Progenitor cell of endocrine pancreas (in vitro differentiated cells): ENCODE results near the gene GTPBP3. TPM values are rescaled to one million over a fixed set of nuclear protein-coding genes. Genes with fewer than 3 reads are reported as not detected.

ENCODE experiments used
- DNase-seq: peaks from one replicate; pipeline ENCODE4 v3.0.0; 2021; ENCODE audit warnings: low spot score; ENCODE audit not compliant: unreplicated experiment
- H3K27ac Mint-ChIP-seq: 2 replicates; pipeline ENCODE4 v1.8.0; 2021; ENCODE audit warnings: mild to moderate bottlenecking, moderate library complexity, mixed read lengths
- H3K27me3 Mint-ChIP-seq: 2 replicates; pipeline ENCODE4 v1.8.0; 2021; ENCODE audit warnings: mixed read lengths
- H3K36me3 Mint-ChIP-seq: 2 replicates; pipeline ENCODE4 v1.8.0; 2022; ENCODE audit warnings: mixed read lengths; ENCODE audit not compliant: insufficient read depth
- H3K4me1 Mint-ChIP-seq: 2 replicates; pipeline ENCODE4 v1.8.0; 2021; ENCODE audit warnings: low read depth, mixed read lengths
- H3K4me3 Mint-ChIP-seq: 2 replicates; pipeline ENCODE4 v1.8.0; 2021; ENCODE audit warnings: low read depth, mild to moderate bottlenecking, moderate library complexity, mixed read lengths
- H3K9me3 Mint-ChIP-seq: 2 replicates; pipeline ENCODE4 v1.8.0; 2021; ENCODE audit warnings: low read depth, mixed read lengths
- long read RNA-seq: library from polyadenylated mRNA; unstranded; transcript quantifications from one replicate; pipeline ENCODE4 v2.0.0, GENCODE V29; 2020
- total RNA-seq: library from RNA; stranded (reverse); gene quantifications from 2 replicates; pipeline ENCODE4 v1.2.1, GENCODE V29; 2021
- TF ChIP-seq, protein P1 (sequence below): fragments of 200-600 bp; sonication (generic); IDR thresholded peaks from one replicate; pipeline ENCODE4 v1.5.0; 2021; ENCODE audit warnings: antibody characterized with exemption, mild to moderate bottlenecking; ENCODE audit not compliant: unreplicated experiment

GTPBP3 gene, protein sequence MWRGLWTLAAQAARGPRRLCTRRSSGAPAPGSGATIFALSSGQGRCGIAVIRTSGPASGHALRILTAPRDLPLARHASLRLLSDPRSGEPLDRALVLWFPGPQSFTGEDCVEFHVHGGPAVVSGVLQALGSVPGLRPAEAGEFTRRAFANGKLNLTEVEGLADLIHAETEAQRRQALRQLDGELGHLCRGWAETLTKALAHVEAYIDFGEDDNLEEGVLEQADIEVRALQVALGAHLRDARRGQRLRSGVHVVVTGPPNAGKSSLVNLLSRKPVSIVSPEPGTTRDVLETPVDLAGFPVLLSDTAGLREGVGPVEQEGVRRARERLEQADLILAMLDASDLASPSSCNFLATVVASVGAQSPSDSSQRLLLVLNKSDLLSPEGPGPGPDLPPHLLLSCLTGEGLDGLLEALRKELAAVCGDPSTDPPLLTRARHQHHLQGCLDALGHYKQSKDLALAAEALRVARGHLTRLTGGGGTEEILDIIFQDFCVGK
- 44.5 and 46.9 TPM in 2 replicates for total RNA-seq
- long read RNA-seq, partial matches to known transcripts, result 0 of 7 reads
- long read RNA-seq, other reads (novel, unspliced or antisense), result 1 of 7 reads

GRCh38 chr19:17336872-17337674 lies at the start of gene GTPBP3:
Gene GTPBP3 (plus strand): TSS chr19:17337553. CDS start chr19:17337612, 59 bp downstream.
- peaks cover 9% of the 10 kb centered on the region for H3K4me1 Mint-ChIP-seq
- TF ChIP-seq, protein P1, sequence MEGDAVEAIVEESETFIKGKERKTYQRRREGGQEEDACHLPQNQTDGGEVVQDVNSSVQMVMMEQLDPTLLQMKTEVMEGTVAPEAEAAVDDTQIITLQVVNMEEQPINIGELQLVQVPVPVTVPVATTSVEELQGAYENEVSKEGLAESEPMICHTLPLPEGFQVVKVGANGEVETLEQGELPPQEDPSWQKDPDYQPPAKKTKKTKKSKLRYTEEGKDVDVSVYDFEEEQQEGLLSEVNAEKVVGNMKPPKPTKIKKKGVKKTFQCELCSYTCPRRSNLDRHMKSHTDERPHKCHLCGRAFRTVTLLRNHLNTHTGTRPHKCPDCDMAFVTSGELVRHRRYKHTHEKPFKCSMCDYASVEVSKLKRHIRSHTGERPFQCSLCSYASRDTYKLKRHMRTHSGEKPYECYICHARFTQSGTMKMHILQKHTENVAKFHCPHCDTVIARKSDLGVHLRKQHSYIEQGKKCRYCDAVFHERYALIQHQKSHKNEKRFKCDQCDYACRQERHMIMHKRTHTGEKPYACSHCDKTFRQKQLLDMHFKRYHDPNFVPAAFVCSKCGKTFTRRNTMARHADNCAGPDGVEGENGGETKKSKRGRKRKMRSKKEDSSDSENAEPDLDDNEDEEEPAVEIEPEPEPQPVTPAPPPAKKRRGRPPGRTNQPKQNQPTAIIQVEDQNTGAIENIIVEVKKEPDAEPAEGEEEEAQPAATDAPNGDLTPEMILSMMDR, result no peak
- H3K9me3 Mint-ChIP-seq, result no peaks in the 10 kb centered on the region
- peak within 1 kb of the TSS; percentile 99 for H3K27ac Mint-ChIP-seq
- H3K27me3 Mint-ChIP-seq, result no peaks in the 10 kb centered on the region
- peaks cover 9% of the 10 kb centered on the region for H3K36me3 Mint-ChIP-seq
- peak; percentile 89 for DNase-seq
- H3K4me3 Mint-ChIP-seq, result peak within 1 kb of the TSS; percentile 96

DNA sequence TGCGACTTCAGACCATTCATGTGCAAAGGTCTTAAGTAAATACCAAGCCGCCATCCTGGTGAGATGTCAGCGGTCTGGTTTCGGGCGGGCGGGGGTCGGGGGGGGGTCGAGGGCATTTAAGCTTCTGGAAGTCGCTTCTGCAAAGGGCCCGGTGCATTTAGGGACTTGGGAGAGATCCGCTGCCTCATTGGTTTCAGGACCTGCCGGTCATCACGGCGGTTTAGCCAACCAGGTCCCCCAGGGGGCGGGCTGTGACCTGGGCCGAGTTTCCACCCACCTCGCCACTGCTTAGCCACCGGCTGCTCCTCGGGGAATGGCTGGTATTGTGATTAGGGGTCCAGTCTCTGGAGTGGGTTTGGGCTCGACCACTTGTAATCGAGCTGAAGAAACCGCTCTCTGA lies 47.9 kb upstream of the GTPBP3 start:
- Mint-ChIP-seq H3K9me3 (no peaks in the 10 kb centered on the region), H3K36me3 (peaks cover under 1% of the 10 kb centered on the region), H3K27ac (no peak overlapping the region), H3K4me3 (no peak overlapping the region), H3K4me1 (no peaks in the 10 kb centered on the region), H3K27me3 (no peaks in the 10 kb centered on the region)
- TF ChIP-seq, protein P1, result no peak
- DNase-seq, result peak; percentile 63

DNA sequence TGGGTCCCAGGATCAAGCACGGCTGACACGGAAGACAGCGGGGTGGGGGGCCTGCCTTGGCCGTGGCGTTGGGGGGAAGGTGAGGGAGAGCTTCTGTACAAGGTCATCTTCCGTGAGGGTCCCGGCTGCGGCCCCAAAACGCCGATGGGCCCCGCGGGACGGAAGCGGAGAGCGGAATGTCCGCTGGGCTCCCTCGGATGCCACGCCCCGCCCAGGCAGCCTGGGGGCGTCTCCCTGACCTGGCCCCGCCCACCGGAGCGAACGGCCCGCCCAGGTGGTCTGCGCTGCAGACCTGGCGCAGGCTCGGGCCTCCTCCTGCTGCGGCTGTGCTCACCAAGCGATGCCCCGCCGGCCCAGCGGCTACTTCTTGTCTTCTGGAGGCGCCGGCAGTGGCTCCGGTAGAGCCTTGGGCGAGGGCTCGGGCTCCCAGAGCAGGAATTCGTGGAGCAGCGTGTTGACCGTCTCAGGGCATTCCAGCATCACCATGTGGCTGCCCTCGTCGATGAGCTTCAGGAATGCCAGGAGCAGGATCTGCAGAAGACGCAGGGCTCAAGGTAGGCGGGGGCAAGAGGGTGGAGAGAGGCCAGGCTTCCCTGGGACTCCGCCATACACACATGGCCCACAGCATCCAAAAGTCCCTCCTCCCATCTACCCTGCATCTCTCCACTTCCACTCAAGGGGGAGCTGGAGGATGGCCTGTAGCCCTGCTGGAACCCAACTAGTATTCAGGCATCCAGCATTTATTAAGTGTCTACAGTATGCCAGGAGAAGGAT lies 44.9 kb upstream of the GTPBP3 start:
- no peaks in the 10 kb centered on the region for H3K27me3 Mint-ChIP-seq
- peaks cover 7% of the 10 kb centered on the region for H3K36me3 Mint-ChIP-seq
- H3K27ac Mint-ChIP-seq, result peak overlapping the region; percentile 80
- H3K9me3 Mint-ChIP-seq, result no peaks in the 10 kb centered on the region
- H3K4me1 Mint-ChIP-seq, result no peaks in the 10 kb centered on the region
- TF ChIP-seq, protein P1, result peak; percentile 56
- DNase-seq, result peak; percentile 73
- peak overlapping the region; percentile 67 for H3K4me3 Mint-ChIP-seq

DNA sequence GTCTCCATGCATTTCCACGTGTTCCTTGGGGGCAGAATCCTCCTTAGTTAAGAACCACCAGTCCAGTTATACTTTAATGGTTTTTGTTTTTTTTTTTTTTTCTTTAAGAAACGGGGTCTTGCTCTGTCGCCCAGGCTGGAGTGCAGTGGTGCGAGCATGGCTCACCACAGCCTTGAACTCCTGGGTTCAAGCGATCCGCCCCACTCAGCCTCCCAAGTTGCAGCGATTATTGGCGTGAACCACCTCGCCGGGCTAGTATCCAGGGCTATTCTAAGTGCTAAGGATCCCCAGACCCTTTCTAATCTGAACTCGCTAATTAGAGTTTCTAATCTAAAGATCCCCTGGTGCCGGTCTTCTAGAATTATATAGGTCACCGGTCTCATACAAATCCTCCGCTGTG lies 43.7 kb upstream of the GTPBP3 start:
- H3K4me3 Mint-ChIP-seq, result no peak overlapping the region
- TF ChIP-seq, protein P1, result no peak
- no peak for DNase-seq
- H3K36me3 Mint-ChIP-seq, result peaks cover 12% of the 10 kb centered on the region
- no peaks in the 10 kb centered on the region for H3K27me3 Mint-ChIP-seq
- H3K27ac Mint-ChIP-seq, result no peak overlapping the region
- no peaks in the 10 kb centered on the region for H3K9me3 Mint-ChIP-seq
- no peaks in the 10 kb centered on the region for H3K4me1 Mint-ChIP-seq
